T-cell (primary cell): ENCODE data around the gene AGER. TPM values are rescaled to one million over a fixed set of nuclear protein-coding genes. Genes with fewer than 3 reads are reported as not detected.

Experiments
- ATAC-seq, 4 experiments: fragments of 200-7000 bp in 3 of 4; fragments of 150-1000 bp in 1 of 4; cut with Tn5 transposase; replicated peaks in 1 of 4; 1 replicate in 3 of 4; 2 replicates in 1 of 4; pipeline ENCODE4 v1.10.0; 2021; ENCODE audit warnings: moderate library complexity in 3 of 4, mild to moderate bottlenecking in 2 of 4, moderate number of reproducible peaks in 1 of 4
- CTCF ChIA-PET, 2 donors: fragments of 300-600 bp; sonication (Branson Sonifier 250); formaldehyde crosslinking; loops; one replicate each; lab custom pipeline; 2022; ENCODE audit warnings: antibody characterized with exemption in 2 of 2; lab: Charles Lee
- POLR2A ChIA-PET, 2 donors: fragments of 300-600 bp; sonication (Branson Sonifier 250); formaldehyde crosslinking; loops; one replicate each; lab custom pipeline; 2022; ENCODE audit warnings: antibody characterized with exemption in 2 of 2; lab: Charles Lee
- DNase-seq, 35 experiments: peaks; one replicate each; pipeline versions ENCODE4 v3.0.0 to v3.0.0-alpha.2; 2013 to 2023
- H3K27ac ChIP-seq: one replicate; pipeline ENCODE4 v1.5.1; 2013; ENCODE audit warnings: low read length
- H3K27me3 ChIP-seq, 2 experiments: replicated peaks in 1 of 2; 1 replicate in 1 of 2; 2 replicates in 1 of 2; pipeline versions ENCODE4 v1.6.1 to v1.7.0; 2013; ENCODE audit warnings: low read length in 1 of 2, mixed read lengths in 1 of 2; ENCODE audit not compliant: control insufficient read depth in 2 of 2, insufficient read depth in 2 of 2; ENCODE audit errors: extremely low read depth in 1 of 2
- H3K36me3 ChIP-seq, 2 donors: 1 replicate in 1 of 2; 2 replicates in 1 of 2; pipeline versions ENCODE4 v1.6.1 to v1.7.0; 2013; ENCODE audit warnings: low read length in 1 of 2; ENCODE audit not compliant: control insufficient read depth in 2 of 2, insufficient read depth in 1 of 2; ENCODE audit errors: extremely low read depth in 1 of 2
- H3K4me1 ChIP-seq, 2 experiments: 1 replicate in 1 of 2; 2 replicates in 1 of 2; pipeline versions ENCODE4 v1.6.1 to v1.7.0; 2013; ENCODE audit warnings: low read length in 2 of 2, mixed read lengths in 1 of 2; ENCODE audit not compliant: insufficient read depth in 2 of 2, control insufficient read depth in 1 of 2; ENCODE audit errors: extremely low read depth in 1 of 2
- H3K4me3 ChIP-seq, 2 donors: 1 replicate in 1 of 2; 2 replicates in 1 of 2; pipeline versions ENCODE4 v1.5.1 to v1.7.0; 2013; ENCODE audit warnings: mild to moderate bottlenecking in 2 of 2, low read length in 1 of 2, moderate library complexity in 1 of 2; ENCODE audit not compliant: control insufficient read depth in 1 of 2; ENCODE audit errors: extremely low read depth in 1 of 2
- H3K9me3 ChIP-seq: 2 replicates; pipeline ENCODE4 v1.7.0; 2013
- H3K27ac Mint-ChIP-seq, 2 donors: one replicate each; pipeline ENCODE4 v1.8.0; 2020 to 2021; ENCODE audit warnings: mild to moderate bottlenecking in 2 of 2, mixed read lengths in 2 of 2
- H3K27me3 Mint-ChIP-seq, 2 donors: one replicate each; pipeline ENCODE4 v1.8.0; 2021 to 2022; ENCODE audit warnings: mixed read lengths in 2 of 2
- H3K36me3 Mint-ChIP-seq: one replicate; pipeline ENCODE4 v1.8.0; 2021; ENCODE audit warnings: mixed read lengths
- H3K4me1 Mint-ChIP-seq, 3 donors: one replicate each; pipeline ENCODE4 v1.8.0; 2020 to 2022; ENCODE audit warnings: mixed read lengths in 3 of 3, mild to moderate bottlenecking in 1 of 3
- H3K4me3 Mint-ChIP-seq, 3 donors: one replicate each; pipeline ENCODE4 v1.8.0; 2020 to 2022; ENCODE audit warnings: mild to moderate bottlenecking in 3 of 3, mixed read lengths in 3 of 3, moderate library complexity in 3 of 3
- H3K9me3 Mint-ChIP-seq, 3 donors: one replicate each; pipeline ENCODE4 v1.8.0; 2020 to 2022; ENCODE audit warnings: mixed read lengths in 3 of 3
- WGBS: methylation state at CpG from one replicate; pipeline ENCODE4 v1.1.5; 2013; ENCODE audit warnings: missing lambda C conversion rate; ENCODE audit not compliant: insufficient coverage; 5-methylcytosine and 5-hydroxymethylcytosine counted together
- total RNA-seq, 35 experiments: library from RNA in 6 of 35; stranded (reverse) in 6 of 35; fragments of 120-200 nt in 1 of 35; gene quantifications; one replicate each; pipeline versions ENCODE4 v1.2.1 to v1.2.4 and lab custom pipeline; 2013 to 2026

Gene AGER
- total RNA-seq, 5 donors from 2014 or later (not counting 1 experiment from before 2014, with no cell fraction given): 42.6 to 81.4 (median 67.7) TPM

GRCh38 chr6:32179766-32180405 lies 4.2 kb downstream of the AGER start:
- WGBS: 88% methylated on average over 6 of the region's 10 CpGs
- H3K27ac Mint-ChIP-seq: peak overlapping the region; percentile 96 to 99
- Histone ChIP-seq H3K27ac (no peak overlapping the region), H3K4me3 (no peak overlapping the region), H3K9me3 (no peaks in the 10 kb centered on the region), H3K36me3 (peaks cover 4 to 45% of the 10 kb centered on the region in 2 donors), H3K4me1 (peaks cover 23 to 67% of the 10 kb centered on the region in 2 experiments), H3K27me3 (no peaks in the 10 kb centered on the region)
- H3K36me3 Mint-ChIP-seq: peaks cover 17% of the 10 kb centered on the region
- POLR2A ChIA-PET: interaction anchor here in 1 of 2 donors (1.1 kb wide), 1 partner anchor 52 kb away, joined by 6 read pairs; the partner anchor contains the start of gene ATF6B
- peak overlapping the region; percentile 92 to 98 (median 95) for H3K4me3 Mint-ChIP-seq
- CTCF ChIA-PET: interaction anchor here in 1 of 2 donors (0.6 kb wide), 1 partner anchor 1687 kb away, joined by 3 read pairs; no protein-coding TSS in a partner anchor
- no peaks in the 10 kb centered on the region for H3K27me3 Mint-ChIP-seq
- ATAC-seq: no peak
- H3K9me3 Mint-ChIP-seq: no peaks in the 10 kb centered on the region
- DNase-seq: no peak
- peaks cover 67 to 76% (median 69%) of the 10 kb centered on the region in 3 donors for H3K4me1 Mint-ChIP-seq

- Mint-ChIP-seq H3K27me3 (no peaks in the 10 kb centered on the region), H3K27ac (peak overlapping the region; percentile 96 to 99), H3K4me1 (peaks cover 72 to 80% (median 80%) of the 10 kb centered on the region in 3 donors), H3K36me3 (peaks cover 17% of the 10 kb centered on the region), H3K9me3 (no peaks in the 10 kb centered on the region), H3K4me3 (peak overlapping the region; percentile 92 to 98 (median 95))
- POLR2A ChIA-PET: interaction anchor here (0.6 to 1.1 kb wide), 3 partner anchors 14 to 51 kb away, joined by 4 to 6 read pairs (median 5); partner anchors contain the start of gene ATF6B (in 1 of the 2)
- DNase-seq: peak in 1 of 35 experiments; percentile 9
- Histone ChIP-seq H3K27ac (peak overlapping the region; percentile 94), H3K4me1 (peaks cover 32 to 70% of the 10 kb centered on the region in 2 experiments), H3K4me3 (peak overlapping the region; percentile 78 to 83), H3K36me3 (peaks cover 0 to 37% of the 10 kb centered on the region in 2 donors), H3K9me3 (no peaks in the 10 kb centered on the region), H3K27me3 (no peaks in the 10 kb centered on the region)
- ATAC-seq: no peak
- CTCF ChIA-PET: interaction anchor here (0.5 to 0.6 kb wide), 3 partner anchors 84 to 1686 kb away, joined by 3 read pairs; no protein-coding TSS in a partner anchor
- WGBS: 2% methylated on average over 22 of the region's 24 CpGs
Observed at GRCh38 chr6:32178547-32179440, 5.3 kb downstream of the AGER start.

GRCh38 chr6:32177788-32178546 lies 6.1 kb downstream of the AGER start, which contains the start of gene RNF5:
Gene RNF5 (plus strand): TSS chr6:32178405. CDS start chr6:32178512, 107 bp downstream.
- peaks cover 76 to 87% (median 83%) of the 10 kb centered on the region in 3 donors for H3K4me1 Mint-ChIP-seq
- peaks cover 17% of the 10 kb centered on the region for H3K36me3 Mint-ChIP-seq
- CTCF ChIA-PET: interaction anchor here in 1 of 2 donors (0.6 to 1.4 kb wide), 4 partner anchors 15 to 1020 kb away, joined by 3 to 6 read pairs (median 3); partner anchors contain the start of genes ATF6B, GPSM3 and TCF19

GRCh38 chr6:32177183-32177787 lies 6.8 kb downstream of the AGER start:
- H3K27me3 Mint-ChIP-seq: no peaks in the 10 kb centered on the region
- H3K4me1 ChIP-seq: peaks cover 46 to 65% of the 10 kb centered on the region in 2 experiments
- peak in 5 of 35 experiments; percentile 11 to 36 (median 18) for DNase-seq
- no peaks in the 10 kb centered on the region for H3K9me3 ChIP-seq
- POLR2A ChIA-PET: interaction anchor here in 1 of 2 donors (1.1 kb wide), 1 partner anchor 16 kb away, joined by 3 read pairs; the partner anchor contains the start of gene GPSM3
- H3K36me3 ChIP-seq: peaks cover 0 to 23% of the 10 kb centered on the region in 2 donors
- CTCF ChIA-PET: interaction anchor here in 1 of 2 donors (0.6 to 1.4 kb wide), 5 partner anchors 16 to 1019 kb away, joined by 3 to 6 read pairs (median 3); partner anchors contain the start of genes ATF6B, FKBPL, GPSM3 and TCF19
- peaks cover 79 to 88% (median 83%) of the 10 kb centered on the region in 3 donors for H3K4me1 Mint-ChIP-seq
- H3K4me3 ChIP-seq: peak overlapping the region; percentile 82 to 83
- ATAC-seq: peak in 3 of 4 experiments; percentile 0 to 5 (median 4)
- H3K27ac Mint-ChIP-seq: peak overlapping the region; percentile 96 to 99
- no peaks in the 10 kb centered on the region for H3K9me3 Mint-ChIP-seq
- H3K27me3 ChIP-seq: no peaks in the 10 kb centered on the region
- peak overlapping the region; percentile 94 for H3K27ac ChIP-seq
- H3K36me3 Mint-ChIP-seq: peaks cover 17% of the 10 kb centered on the region
- under 1% methylated on average over 13 of the region's 20 CpGs for WGBS
- H3K4me3 Mint-ChIP-seq: peak overlapping the region; percentile 92 to 98 (median 95)

More at GRCh38 chr6:32177788-32178546, 6.1 kb downstream of the AGER start, which contains the start of gene RNF5:
- peak within 1 kb of the TSS; percentile 96 to 99 for H3K27ac Mint-ChIP-seq
- POLR2A ChIA-PET: interaction anchor here in 1 of 2 donors (1.1 kb wide), 1 partner anchor 15 kb away, joined by 3 read pairs; the partner anchor contains the start of gene GPSM3
- Histone ChIP-seq H3K4me1 (peaks cover 40 to 70% of the 10 kb centered on the region in 2 experiments), H3K27ac (peak within 1 kb of the TSS; percentile 94), H3K4me3 (peak within 1 kb of the TSS; percentile 82 to 83), H3K27me3 (no peaks in the 10 kb centered on the region), H3K9me3 (no peaks in the 10 kb centered on the region), H3K36me3 (peaks cover 0 to 30% of the 10 kb centered on the region in 2 donors)
- ATAC-seq: peak; percentile 82 to 85 (median 84)
- 0% methylated on average over 29 of the region's 33 CpGs for WGBS
- H3K9me3 Mint-ChIP-seq: no peaks in the 10 kb centered on the region
- peak within 1 kb of the TSS; percentile 92 to 98 (median 95) for H3K4me3 Mint-ChIP-seq
- peak; percentile 81 to 99 (median 93) for DNase-seq
- H3K27me3 Mint-ChIP-seq: no peaks in the 10 kb centered on the region

GRCh38 chr6:32176476-32177182 lies 7.4 kb downstream of the AGER start:
- no peaks in the 10 kb centered on the region for H3K27me3 ChIP-seq
- peak overlapping the region; percentile 92 to 98 (median 95) for H3K4me3 Mint-ChIP-seq
- no peaks in the 10 kb centered on the region for H3K9me3 Mint-ChIP-seq
- peaks cover 17% of the 10 kb centered on the region for H3K36me3 Mint-ChIP-seq
- WGBS: 70% methylated on average over 2 of the region's 5 CpGs
- no peaks in the 10 kb centered on the region for H3K9me3 ChIP-seq
- H3K4me3 ChIP-seq: peak overlapping the region; percentile 82 to 83
- DNase-seq: no peak
- H3K36me3 ChIP-seq: peaks cover 0 to 17% of the 10 kb centered on the region in 2 donors
- CTCF ChIA-PET: interaction anchor here in 1 of 2 donors (0.6 to 1.4 kb wide), 6 partner anchors 16 to 70 kb away, joined by 3 to 6 read pairs (median 3); partner anchors contain the start of genes ATF6B, FKBPL and GPSM3
- ATAC-seq: no peak
- peak overlapping the region; percentile 94 for H3K27ac ChIP-seq
- peaks cover 46 to 61% of the 10 kb centered on the region in 2 experiments for H3K4me1 ChIP-seq
- H3K4me1 Mint-ChIP-seq: peaks cover 79 to 88% (median 83%) of the 10 kb centered on the region in 3 donors
- POLR2A ChIA-PET: no interaction called here
- H3K27ac Mint-ChIP-seq: peak overlapping the region; percentile 96 to 99
- no peaks in the 10 kb centered on the region for H3K27me3 Mint-ChIP-seq
